ENCODE data around the gene SCNN1A.

Gene SCNN1A

GRCh38 chr12:6382982-6383381 lies 7.6 kb upstream of the SCNN1A start:
- FAIRE-seq (no peak), DNase-seq (ENCODE audit: insufficient read length) (no peak)
- TF ChIP-seq TAF1 (IDR thresholded peaks at IDR 0.05; ENCODE audit: borderline replicate concordance, low read depth, low read length) (no peak), POLR2AphosphoS5 (IDR thresholded peaks at IDR 0.05; ENCODE audit: low read depth, low read length) (no peak), POLR2A (IDR thresholded peaks at IDR 0.05; ENCODE audit: low read depth, low read length) (no peak)

GRCh38 chr12:6382371-6382770 lies 7.0 kb upstream of the SCNN1A start:
- DNase-seq (ENCODE audit: insufficient read length) (no peak), FAIRE-seq (no peak)
- TF ChIP-seq POLR2AphosphoS5 (IDR thresholded peaks at IDR 0.05; ENCODE audit: low read depth, low read length) (no peak), TAF1 (IDR thresholded peaks at IDR 0.05; ENCODE audit: borderline replicate concordance, low read depth, low read length) (no peak)

DNA sequence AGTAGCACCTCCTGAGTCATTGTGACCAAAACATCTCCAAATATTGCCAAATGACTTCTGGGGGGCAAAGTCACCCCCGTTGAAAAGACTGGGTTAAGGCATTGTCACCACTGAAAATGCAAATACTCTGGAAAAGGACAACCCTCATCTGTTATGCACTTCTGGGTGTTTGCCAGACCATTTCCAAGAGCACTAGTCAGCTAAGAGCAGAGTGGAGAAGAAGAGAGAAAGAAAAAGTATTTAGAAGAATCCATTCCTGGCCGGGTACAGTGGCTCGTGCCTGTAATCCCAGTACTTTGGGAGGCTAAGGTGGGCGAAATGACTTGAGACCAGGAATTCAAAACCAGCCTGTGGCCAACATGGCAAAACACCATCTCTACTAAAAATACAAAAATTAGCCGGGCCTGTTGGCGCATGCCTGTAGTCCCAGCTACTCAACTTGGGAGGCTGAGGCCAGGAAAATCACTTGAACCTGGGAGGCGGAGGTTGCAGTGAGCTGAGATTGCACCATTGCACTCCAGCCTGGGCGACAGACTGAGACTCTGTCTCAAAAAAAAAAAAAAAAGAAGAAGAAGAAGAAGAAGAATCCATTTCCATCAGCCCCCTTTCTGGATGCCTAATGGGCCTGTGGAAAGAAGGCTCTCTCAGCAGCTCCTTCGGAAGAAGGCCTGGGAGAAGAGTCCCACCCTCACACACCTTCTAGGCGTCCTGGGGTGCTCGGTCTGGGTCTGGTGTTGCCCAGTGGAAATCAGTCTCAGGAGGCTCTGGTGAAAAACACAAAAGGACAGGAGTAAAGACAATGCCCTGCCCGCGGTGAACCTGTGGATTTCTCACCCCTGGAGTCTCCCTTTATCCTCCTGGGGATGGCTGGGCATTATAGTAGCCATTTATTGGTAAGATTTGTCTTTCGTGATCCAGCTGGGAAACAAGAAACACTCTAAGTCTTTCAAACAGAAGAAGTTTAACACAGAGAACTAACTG lies 5.1 kb upstream of the SCNN1A start:
- no peak for DNase-seq (ENCODE audit: insufficient read length)
- TF ChIP-seq POLR2A (IDR thresholded peaks at IDR 0.05; ENCODE audit: low read depth, low read length) (no peak), TAF1 (IDR thresholded peaks at IDR 0.05; ENCODE audit: borderline replicate concordance, low read depth, low read length) (no peak), POLR2AphosphoS5 (IDR thresholded peaks at IDR 0.05; ENCODE audit: low read depth, low read length) (no peak)
- no peak for FAIRE-seq

DNA sequence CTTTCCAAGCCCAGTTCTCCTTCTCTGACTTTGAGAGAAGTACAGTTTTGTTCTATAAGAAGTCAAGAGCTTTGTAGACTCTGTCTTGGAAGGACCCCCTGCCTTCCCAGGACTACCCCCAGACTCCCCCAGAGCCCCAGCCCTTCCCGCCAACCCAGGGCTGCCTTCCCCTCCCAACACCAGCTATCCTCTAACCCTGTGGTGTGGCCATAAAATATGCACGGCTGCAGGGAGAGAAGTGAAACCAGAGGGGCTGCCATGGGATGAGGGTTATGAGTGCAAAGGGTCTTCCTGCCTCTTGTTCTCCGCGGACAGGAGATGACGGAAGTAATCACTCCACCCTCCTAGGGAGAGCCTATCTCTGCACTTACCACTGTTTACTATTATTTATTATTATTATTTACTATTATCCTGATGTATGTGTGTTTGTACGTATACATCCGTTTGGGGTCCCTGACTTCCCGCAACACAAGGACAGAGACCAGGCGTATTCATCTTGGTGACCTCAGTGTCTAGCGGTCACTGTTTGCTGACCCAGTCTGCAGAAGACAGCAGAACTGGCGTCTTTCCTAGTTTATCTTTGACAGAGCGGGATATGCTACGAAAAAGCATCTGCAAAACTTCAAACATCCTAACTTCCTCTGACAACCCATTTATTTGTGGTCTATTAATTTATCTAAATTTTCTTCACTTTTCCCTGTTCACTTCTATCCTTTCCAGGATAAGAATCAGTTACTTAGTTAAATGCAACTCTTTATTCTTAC lies 3.5 kb upstream of the SCNN1A start:
- TF ChIP-seq TAF1 (IDR thresholded peaks at IDR 0.05; ENCODE audit: borderline replicate concordance, low read depth, low read length) (no peak), POLR2A (IDR thresholded peaks at IDR 0.05; ENCODE audit: low read depth, low read length) (no peak), POLR2AphosphoS5 (IDR thresholded peaks at IDR 0.05; ENCODE audit: low read depth, low read length) (no peak)
- FAIRE-seq (no peak), DNase-seq (ENCODE audit: insufficient read length) (no peak)

GRCh38 chr12:6377667-6377994 lies 2.3 kb upstream of the SCNN1A start:
- DNase-seq (ENCODE audit: insufficient read length) (no peak), FAIRE-seq (no peak)
- TF ChIP-seq TAF1 (IDR thresholded peaks at IDR 0.05; ENCODE audit: borderline replicate concordance, low read depth, low read length), result no peak
- no peak for TF ChIP-seq POLR2A (IDR thresholded peaks at IDR 0.05; ENCODE audit: low read depth, low read length)
- TF ChIP-seq POLR2AphosphoS5 (IDR thresholded peaks at IDR 0.05; ENCODE audit: low read depth, low read length), result no peak

- FAIRE-seq (no peak), DNase-seq (ENCODE audit: insufficient read length) (no peak)
- TF ChIP-seq POLR2AphosphoS5 (IDR thresholded peaks at IDR 0.05; ENCODE audit: low read depth, low read length), result no peak
- TF ChIP-seq TAF1 (IDR thresholded peaks at IDR 0.05; ENCODE audit: borderline replicate concordance, low read depth, low read length), result no peak
- TF ChIP-seq POLR2A (IDR thresholded peaks at IDR 0.05; ENCODE audit: low read depth, low read length), result no peak
These were observed 1.7 kb upstream of the SCNN1A start for GRCh38 chr12:6376870-6377666.

GRCh38 chr12:6376079-6376869 lies 911 bp upstream of the SCNN1A start:
- DNase-seq (ENCODE audit: insufficient read length) (no peak), FAIRE-seq (no peak)

GRCh38 chr12:6374786-6375160 lies 590 bp downstream of the SCNN1A start:
- no peak for FAIRE-seq
- no peak for DNase-seq (ENCODE audit: insufficient read length)
- TF ChIP-seq TAF1 (IDR thresholded peaks at IDR 0.05; ENCODE audit: borderline replicate concordance, low read depth, low read length) (no peak), POLR2A (IDR thresholded peaks at IDR 0.05; ENCODE audit: low read depth, low read length) (no peak), POLR2AphosphoS5 (IDR thresholded peaks at IDR 0.05; ENCODE audit: low read depth, low read length) (no peak)

More at GRCh38 chr12:6376079-6376869, 911 bp upstream of the SCNN1A start:
- TF ChIP-seq TAF1 (IDR thresholded peaks at IDR 0.05; ENCODE audit: borderline replicate concordance, low read depth, low read length) (no peak), POLR2A (IDR thresholded peaks at IDR 0.05; ENCODE audit: low read depth, low read length) (no peak), POLR2AphosphoS5 (IDR thresholded peaks at IDR 0.05; ENCODE audit: low read depth, low read length) (no peak)

DNA sequence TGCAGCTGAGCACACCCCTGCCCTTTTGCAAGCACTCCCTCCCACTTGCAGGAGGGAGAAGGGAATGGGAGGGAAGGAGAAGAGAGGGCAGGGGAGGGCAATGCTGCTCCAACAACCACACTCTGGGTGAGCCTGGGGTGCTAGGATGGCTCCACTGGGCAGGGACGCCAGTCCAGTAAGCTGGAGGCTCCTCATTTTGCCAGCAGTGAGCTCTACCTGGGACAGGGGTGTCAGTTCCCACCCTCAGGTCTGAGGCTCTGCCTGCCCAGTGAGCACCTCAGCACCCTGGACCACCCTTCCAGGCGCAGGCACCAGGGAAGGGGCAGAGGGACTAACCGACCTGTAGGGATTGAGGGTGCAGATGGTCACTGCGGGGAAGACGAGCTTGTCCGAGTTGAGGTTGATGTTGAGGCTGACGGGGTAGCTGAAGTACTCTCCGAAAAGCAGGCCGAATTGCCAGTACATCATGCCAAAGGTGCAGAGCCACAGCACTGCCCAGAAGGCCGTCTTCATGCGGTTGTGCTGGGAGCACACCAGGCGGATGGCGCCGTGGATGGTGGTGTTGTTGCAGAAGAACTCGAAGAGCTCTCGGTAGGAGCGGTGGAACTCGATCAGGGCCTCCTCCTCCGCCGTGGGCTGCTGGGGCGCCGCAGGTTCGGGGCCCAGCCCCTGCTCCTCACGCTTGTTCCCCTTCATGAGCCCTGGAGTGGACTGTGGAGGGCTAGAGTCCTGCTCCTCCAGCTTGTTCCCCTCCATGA lies 1.2 kb downstream of the SCNN1A start:
- DNase-seq (ENCODE audit: insufficient read length), result no peak
- no peak for TF ChIP-seq TAF1 (IDR thresholded peaks at IDR 0.05; ENCODE audit: borderline replicate concordance, low read depth, low read length)
- FAIRE-seq, result no peak

Measured in GM12892 (cell line).